ENCODE data around the gene MAMLD1. TPM values are rescaled to one million over a fixed set of nuclear protein-coding genes. Genes with fewer than 3 reads are reported as not detected.

MAMLD1 gene
- polyA plus RNA-seq, 1 donor (not counting 4 experiments of a cell fraction or from before 2014, with no cell fraction given), result 0.98 TPM

- Histone ChIP-seq H3K27me3 (ENCODE audit: control insufficient read depth, extremely low read depth, insufficient read depth, low read length) (peaks cover 16% of the 10 kb centered on the region), H3K9ac (ENCODE audit: control insufficient read depth, extremely low read depth, insufficient read depth, low read length) (no peak overlapping the region), H3K4me3 (ENCODE audit: control insufficient read depth in 2 of 3, extremely low read depth in 1 of 3, insufficient read depth in 2 of 3, low read depth in 1 of 3, low read length in 3 of 3) (no peak overlapping the region), H2AFZ (ENCODE audit: control insufficient read depth, low read length) (no peak overlapping the region), H3K36me3 (ENCODE audit: control insufficient read depth in 2 of 2, extremely low read depth in 1 of 2, insufficient read depth in 2 of 2, low read length in 2 of 2) (no peaks in the 10 kb centered on the region), H3K79me2 (ENCODE audit: control insufficient read depth, insufficient read depth, low read length) (no peaks in the 10 kb centered on the region), H3K9me3 (ENCODE audit: control insufficient read depth, low read depth, low read length) (no peaks in the 10 kb centered on the region), H3K27ac (ENCODE audit: control insufficient read depth, insufficient read depth, low read length) (no peak overlapping the region), H3K4me2 (ENCODE audit: control insufficient read depth, extremely low read depth, insufficient read depth, low read depth, low read length) (no peak overlapping the region), H3K9me1 (ENCODE audit: control insufficient read depth, extremely low read depth, insufficient read depth, low read length) (no peaks in the 10 kb centered on the region), H4K20me1 (ENCODE audit: control insufficient read depth, extremely low read depth, insufficient read depth, low read length) (no peaks in the 10 kb centered on the region), H3K4me1 (ENCODE audit: control insufficient read depth, extremely low read depth, insufficient read depth, low read length) (peaks cover 7% of the 10 kb centered on the region)
- no peak for TF ChIP-seq EZH2 (IDR thresholded peaks at IDR 0.05; ENCODE audit: low read length)
- TF ChIP-seq, protein P1, sequence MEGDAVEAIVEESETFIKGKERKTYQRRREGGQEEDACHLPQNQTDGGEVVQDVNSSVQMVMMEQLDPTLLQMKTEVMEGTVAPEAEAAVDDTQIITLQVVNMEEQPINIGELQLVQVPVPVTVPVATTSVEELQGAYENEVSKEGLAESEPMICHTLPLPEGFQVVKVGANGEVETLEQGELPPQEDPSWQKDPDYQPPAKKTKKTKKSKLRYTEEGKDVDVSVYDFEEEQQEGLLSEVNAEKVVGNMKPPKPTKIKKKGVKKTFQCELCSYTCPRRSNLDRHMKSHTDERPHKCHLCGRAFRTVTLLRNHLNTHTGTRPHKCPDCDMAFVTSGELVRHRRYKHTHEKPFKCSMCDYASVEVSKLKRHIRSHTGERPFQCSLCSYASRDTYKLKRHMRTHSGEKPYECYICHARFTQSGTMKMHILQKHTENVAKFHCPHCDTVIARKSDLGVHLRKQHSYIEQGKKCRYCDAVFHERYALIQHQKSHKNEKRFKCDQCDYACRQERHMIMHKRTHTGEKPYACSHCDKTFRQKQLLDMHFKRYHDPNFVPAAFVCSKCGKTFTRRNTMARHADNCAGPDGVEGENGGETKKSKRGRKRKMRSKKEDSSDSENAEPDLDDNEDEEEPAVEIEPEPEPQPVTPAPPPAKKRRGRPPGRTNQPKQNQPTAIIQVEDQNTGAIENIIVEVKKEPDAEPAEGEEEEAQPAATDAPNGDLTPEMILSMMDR (optimal IDR thresholded peaks at IDR 0.05 in 1 of 3, IDR thresholded peaks at IDR 0.05 in 1 of 3, conservative IDR thresholded peaks at IDR 0.05 in 1 of 3; ENCODE audit: extremely low read depth in 1 of 3, insufficient read depth in 2 of 3, low read length in 3 of 3), result no peak
- dilution Hi-C loops (cut with MboI; ENCODE audit: extremely low pct_ligation_motif_present, low sequenced_read_pairs), result no loop called here
- DNase-seq (ENCODE audit: low read depth, low spot score), result no peak
- no peak for FAIRE-seq
Measured at GRCh38 chrX:150357790-150358189, 5.3 kb upstream of the MAMLD1 start.

- dilution Hi-C loops (cut with MboI; ENCODE audit: extremely low pct_ligation_motif_present, low sequenced_read_pairs), result no loop called here
- DNase-seq (ENCODE audit: low read depth, low spot score), result no peak
- no peaks in the 10 kb centered on the region for H3K9me1 ChIP-seq (ENCODE audit: control insufficient read depth, extremely low read depth, insufficient read depth, low read length)
- no peaks in the 10 kb centered on the region for H4K20me1 ChIP-seq (ENCODE audit: control insufficient read depth, extremely low read depth, insufficient read depth, low read length)
- H2AFZ ChIP-seq (ENCODE audit: control insufficient read depth, low read length), result no peak overlapping the region
- no peak overlapping the region for H3K9ac ChIP-seq (ENCODE audit: control insufficient read depth, extremely low read depth, insufficient read depth, low read length)
- H3K27ac ChIP-seq (ENCODE audit: control insufficient read depth, insufficient read depth, low read length), result no peak overlapping the region
- no peak for TF ChIP-seq EZH2 (IDR thresholded peaks at IDR 0.05; ENCODE audit: low read length)
- TF ChIP-seq, protein P1 (optimal IDR thresholded peaks at IDR 0.05 in 1 of 3, IDR thresholded peaks at IDR 0.05 in 1 of 3, conservative IDR thresholded peaks at IDR 0.05 in 1 of 3; ENCODE audit: extremely low read depth in 1 of 3, insufficient read depth in 2 of 3, low read length in 3 of 3), result no peak
- H3K27me3 ChIP-seq (ENCODE audit: control insufficient read depth, extremely low read depth, insufficient read depth, low read length), result peaks cover 16% of the 10 kb centered on the region
- H3K4me2 ChIP-seq (ENCODE audit: control insufficient read depth, extremely low read depth, insufficient read depth, low read depth, low read length), result no peak overlapping the region
- H3K4me1 ChIP-seq (ENCODE audit: control insufficient read depth, extremely low read depth, insufficient read depth, low read length), result peaks cover 7% of the 10 kb centered on the region
- H3K36me3 ChIP-seq (ENCODE audit: control insufficient read depth in 2 of 2, extremely low read depth in 1 of 2, insufficient read depth in 2 of 2, low read length in 2 of 2), result no peaks in the 10 kb centered on the region
- no peak for FAIRE-seq
- H3K79me2 ChIP-seq (ENCODE audit: control insufficient read depth, insufficient read depth, low read length), result no peaks in the 10 kb centered on the region
- H3K4me3 ChIP-seq (ENCODE audit: control insufficient read depth in 2 of 3, extremely low read depth in 1 of 3, insufficient read depth in 2 of 3, low read depth in 1 of 3, low read length in 3 of 3), result no peak overlapping the region
- no peaks in the 10 kb centered on the region for H3K9me3 ChIP-seq (ENCODE audit: control insufficient read depth, low read depth, low read length)
Measured at GRCh38 chrX:150358651-150359050, 4.5 kb upstream of the MAMLD1 start.

All from keratinocyte (primary cell).